HepG2 (cell line): ENCODE measurements around the gene ATP11A. TPM values are rescaled to one million over a fixed set of nuclear protein-coding genes. Genes with fewer than 3 reads are reported as not detected.

Experiments
- ATAC-seq: fragments of 200-7000 bp; cut with Tn5 transposase; 3 replicates; pipeline ENCODE4 v1.9.1; 2020; ENCODE audit warnings: mild to moderate bottlenecking, moderate library complexity
- BruUV-seq: library from RNA; stranded (reverse); fragments of 400-500 nt; replicated peaks from 2 replicates; lab custom pipeline; 2021; lab: Mats Ljungman, UMichigan
- CTCF ChIA-PET: fragments of 300-600 bp; formaldehyde crosslinking; extraction: SDS; loops from one replicate; lab custom pipeline; 2021; ENCODE audit warnings: low total read pairs, inconsistent platforms, low intra/inter-chr PET ratio; lab: Yijun Ruan, JAX
- POLR2A ChIA-PET: fragments of 350-600 bp; sonication (Branson Sonifier 250); formaldehyde crosslinking; loops from one replicate; lab custom pipeline; 2020; ENCODE audit warnings: antibody characterized with exemption, inconsistent platforms; lab: Yijun Ruan, JAX
- DNase-seq: peaks from one replicate; pipeline ENCODE4 v3.0.0-alpha.2; 2015; ENCODE audit warnings: low spot score
- FAIRE-seq: peaks from 3 replicates; lab custom pipeline; 2011; peaks lifted over from hg19 to GRCh38; lab: Jason Lieb, UNC
- H2AFZ ChIP-seq: one replicate; pipeline ENCODE4 v1.6.1; 2011; ENCODE audit warnings: low read length, inconsistent platforms
- H3K27ac ChIP-seq: fragments of 300-600 bp; 3 replicates; pipeline ENCODE4 v1.8.0; 2011; ENCODE audit warnings: mixed run types, mild to moderate bottlenecking, mixed read lengths, low read length, inconsistent platforms; ENCODE audit not compliant: insufficient read depth; ENCODE audit errors: extremely low read length
- H3K27me3 ChIP-seq, 2 experiments: fragments of 200-600 bp in 1 of 2; 2 replicates in 1 of 2; 3 replicates in 1 of 2; pipeline versions ENCODE4 v1.6.0 to v1.8.0; 2011; ENCODE audit warnings: low read length in 2 of 2, mild to moderate bottlenecking in 2 of 2, moderate library complexity in 2 of 2, inconsistent platforms in 1 of 2; ENCODE audit not compliant: insufficient read depth in 2 of 2, control insufficient read depth in 1 of 2
- H3K36me3 ChIP-seq, 2 experiments: fragments of 200-600 bp in 1 of 2; replicated peaks in 1 of 2; 2 replicates in 1 of 2; 3 replicates in 1 of 2; pipeline versions ENCODE4 v1.5.1 to v1.8.0; 2011; ENCODE audit warnings: low read length in 2 of 2, inconsistent platforms in 1 of 2; ENCODE audit not compliant: insufficient read depth in 2 of 2, control insufficient read depth in 1 of 2
- H3K4me1 ChIP-seq: 2 replicates; pipeline ENCODE4 v1.5.1; 2012; ENCODE audit warnings: low read length, inconsistent platforms; ENCODE audit not compliant: insufficient read depth
- H3K4me2 ChIP-seq: 2 replicates; pipeline ENCODE4 v1.6.0; 2011; ENCODE audit warnings: low read depth, low read length, inconsistent platforms
- H3K4me3 ChIP-seq, 3 experiments: fragments of 200-600 bp in 1 of 3; sonication (generic), shearing (Covaris generic) in 1 of 3; replicated peaks in 1 of 3; 2 replicates each; pipeline ENCODE4 v1.5.1; 2011 to 2016; ENCODE audit warnings: low read length in 3 of 3, inconsistent platforms in 2 of 3, low read depth in 2 of 3, mild to moderate bottlenecking in 2 of 3, control low read depth in 1 of 3, mixed read lengths in 1 of 3; ENCODE audit not compliant: insufficient read depth in 1 of 3
- H3K79me2 ChIP-seq: one replicate; pipeline ENCODE4 v1.6.1; 2011; ENCODE audit warnings: low read length, inconsistent platforms; ENCODE audit not compliant: insufficient read depth
- H3K9ac ChIP-seq: 2 replicates; pipeline ENCODE4 v1.6.0; 2011; ENCODE audit warnings: mild to moderate bottlenecking, low read depth, low read length, inconsistent platforms; ENCODE audit not compliant: insufficient read depth
- H3K9me3 ChIP-seq: 2 replicates; pipeline ENCODE4 v1.5.1; 2012; ENCODE audit warnings: mild to moderate bottlenecking, low read length
- H4K20me1 ChIP-seq: 2 replicates; pipeline ENCODE4 v1.6.0; 2011; ENCODE audit warnings: inconsistent platforms, mild to moderate bottlenecking, low read length, moderate library complexity; ENCODE audit not compliant: insufficient read depth
- ASH2L ChIP-seq: fragments of 300-600, 200-600 bp; sonication (generic); IDR thresholded peaks from 2 replicates; pipeline ENCODE4 v1.7.0; 2017; ENCODE audit warnings: low read depth, mild to moderate bottlenecking, moderate library complexity, mixed read lengths, low read length; ENCODE audit not compliant: insufficient read length
- MAZ ChIP-seq, 2 experiments: sonication (generic) in 1 of 2; formaldehyde crosslinking in 1 of 2; IDR thresholded peaks; 2 replicates each; pipeline versions ENCODE4 v1.5.0 to v1.6.1; 2012 to 2020; ENCODE audit warnings: low read depth in 2 of 2, mild to moderate bottlenecking in 2 of 2, borderline replicate concordance in 1 of 2, improper control_type of control experiment in 1 of 2, low read length in 1 of 2, missing genetic modification reagents in 1 of 2, moderate library complexity in 1 of 2
- NFIB ChIP-seq: sonication (generic); formaldehyde crosslinking; IDR thresholded peaks from 2 replicates; pipeline ENCODE4 v1.9.0; 2021; ENCODE audit warnings: missing genetic modification reagents, mild to moderate bottlenecking, borderline replicate concordance
- NFIC ChIP-seq: IDR thresholded peaks from 2 replicates; pipeline ENCODE4 v1.6.1; 2012; ENCODE audit warnings: mild to moderate bottlenecking, low read length, inconsistent platforms
- PRPF4 ChIP-seq: fragments of 200-400 bp; formaldehyde crosslinking; IDR thresholded peaks from 2 replicates; pipeline ENCODE4 v1.6.1; 2016; ENCODE audit warnings: low read length, low read depth; ENCODE audit not compliant: poor library complexity, severe bottlenecking
- RBM39 ChIP-seq: fragments of 200-400 bp; formaldehyde crosslinking; IDR thresholded peaks from one replicate; pipeline ENCODE4 v1.6.1; 2018; ENCODE audit warnings: antibody characterized with exemption, mild to moderate bottlenecking, low read depth, low read length; ENCODE audit not compliant: poor library complexity, severe bottlenecking
- REPIN1 ChIP-seq: sonication (generic); formaldehyde crosslinking; IDR thresholded peaks from 2 replicates; pipeline ENCODE4 v1.8.0; 2022; ENCODE audit warnings: missing genetic modification reagents, low read depth, mild to moderate bottlenecking, borderline replicate concordance
- ZFAT ChIP-seq: sonication (generic); formaldehyde crosslinking; conservative IDR thresholded peaks from 2 replicates; pipeline ENCODE4 v1.8.1; 2023; ENCODE audit warnings: missing genetic modification reagents, inconsistent platforms
- WGBS: methylation state at CpG from one replicate; pipeline ENCODE4 v1.1.6; 2017; ENCODE audit warnings: low lambda C conversion rate; 5-methylcytosine and 5-hydroxymethylcytosine counted together
- in situ Hi-C: cut with HindIII; loops from 2 replicates; pipeline ENCODE4 v1.10.0; 2017; ENCODE audit warnings: low pct_unique_long_range_greater_than_20kb; ENCODE audit not compliant: extremely low pct_ligation_motif_present
- intact Hi-C: fragments of 100-400 bp; cut with micrococcal nuclease; formaldehyde crosslinking; loops from one replicate; pipeline ENCODE4 v1.10.0; 2022; ENCODE audit not compliant: unreplicated experiment
- polyA plus RNA-seq, 8 experiments: library from polyadenylated mRNA; depleted of rRNA in 3 of 8; stranded (reverse) in 7 of 8; unstranded in 1 of 8; fragments of >200 nt; fragmentation: Illumina TruSeq in 4 of 8; extraction: Trizol in 4 of 8; gene quantifications; 2 replicates each; pipeline versions ENCODE4 v1.2.1 to v1.2.3, GENCODE V29; 2011 to 2016; ENCODE audit warnings: low read depth in 4 of 8, missing spikeins in 1 of 8, mixed read lengths in 1 of 8; ENCODE audit not compliant: insufficient read depth in 1 of 8
- total RNA-seq, 5 experiments: library from RNA; depleted of rRNA; stranded (reverse); fragments of >200 nt; fragmentation: Illumina TruSeq; extraction: Trizol; gene quantifications; 2 replicates each; pipeline ENCODE4 v1.2.3, GENCODE V29; 2016; ENCODE audit warnings: low read depth in 1 of 5
- TF ChIP-seq, protein P1 (sequence below): sonication (generic); formaldehyde crosslinking; IDR thresholded peaks from 2 replicates; pipeline ENCODE4 v1.4.0; 2020; ENCODE audit warnings: mild to moderate bottlenecking, low read depth, missing genetic modification reagents
- TF ChIP-seq, protein P2 (sequence below): sonication (generic); formaldehyde crosslinking; IDR thresholded peaks from 2 replicates; pipeline ENCODE4 v1.4.0; 2020; ENCODE audit warnings: mild to moderate bottlenecking, missing genetic modification reagents

The ATP11A gene
- total and polyA plus RNA-seq, 2 of the 13 experiments (the other 11 are each of a cell fraction or from before 2014, with no cell fraction given) = 18.4 to 20.1 TPM

DNA sequence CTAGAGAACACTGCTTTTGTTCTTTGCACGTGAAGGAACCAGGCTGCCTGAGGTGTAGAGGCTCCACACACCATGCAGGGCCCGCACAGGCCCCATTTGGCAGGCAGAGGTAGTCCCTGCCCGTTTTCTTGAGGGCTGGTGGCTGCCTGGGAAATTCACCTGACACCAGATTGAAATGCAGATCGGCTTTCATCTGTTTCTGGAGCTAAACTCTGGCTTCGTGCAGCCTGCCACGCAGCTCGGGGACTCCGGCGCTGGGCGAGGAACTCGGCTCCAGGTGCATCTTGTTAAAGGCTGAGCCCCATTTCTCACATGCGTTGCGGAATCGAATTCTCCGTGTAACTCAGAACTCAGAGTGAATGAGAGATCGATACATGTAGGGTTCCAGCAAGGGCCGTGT is 37.7 kb downstream of the ATP11A start:
- Histone ChIP-seq H3K9ac (no peak overlapping the region), H3K9me3 (no peaks in the 10 kb centered on the region), H4K20me1 (peaks cover 61% of the 10 kb centered on the region), H3K27me3 (no peaks in the 10 kb centered on the region), H3K79me2 (peaks cover 95% of the 10 kb centered on the region), H3K4me2 (no peak overlapping the region), H3K36me3 (peaks cover 10 to 26% of the 10 kb centered on the region in 2 experiments; a peak in 4 of 5 replicates), H3K27ac (no peak overlapping the region), H3K4me1 (peaks cover 60% of the 10 kb centered on the region), H3K4me3 (no peak overlapping the region)
- DNase-seq = no peak
- POLR2A ChIA-PET = no interaction called here
- intact Hi-C loops (no loop called here), in situ Hi-C loops (no loop called here)
- CTCF ChIA-PET = no interaction called here
- ATAC-seq = no peak
- no peak for FAIRE-seq
- TF ChIP-seq ZFAT = no peak
- TF ChIP-seq PRPF4 = no peak
- no peak for TF ChIP-seq REPIN1 (CRISPR knock-in tag)
- TF ChIP-seq RBM39 = no peak
- no peak for TF ChIP-seq NFIC
- TF ChIP-seq MAZ (IDR thresholded peaks at IDR 0.05; ENCODE audit: borderline replicate concordance, low read depth, low read length) = no peak
- no peak for TF ChIP-seq MAZ (CRISPR knock-in tag; IDR thresholded peaks at IDR 0.05; ENCODE audit: low read depth)
- no peak for TF ChIP-seq ASH2L
- TF ChIP-seq, protein P1, sequence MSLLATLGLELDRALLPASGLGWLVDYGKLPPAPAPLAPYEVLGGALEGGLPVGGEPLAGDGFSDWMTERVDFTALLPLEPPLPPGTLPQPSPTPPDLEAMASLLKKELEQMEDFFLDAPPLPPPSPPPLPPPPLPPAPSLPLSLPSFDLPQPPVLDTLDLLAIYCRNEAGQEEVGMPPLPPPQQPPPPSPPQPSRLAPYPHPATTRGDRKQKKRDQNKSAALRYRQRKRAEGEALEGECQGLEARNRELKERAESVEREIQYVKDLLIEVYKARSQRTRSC (CRISPR knock-in tag) = no peak
- TF ChIP-seq, protein P2, sequence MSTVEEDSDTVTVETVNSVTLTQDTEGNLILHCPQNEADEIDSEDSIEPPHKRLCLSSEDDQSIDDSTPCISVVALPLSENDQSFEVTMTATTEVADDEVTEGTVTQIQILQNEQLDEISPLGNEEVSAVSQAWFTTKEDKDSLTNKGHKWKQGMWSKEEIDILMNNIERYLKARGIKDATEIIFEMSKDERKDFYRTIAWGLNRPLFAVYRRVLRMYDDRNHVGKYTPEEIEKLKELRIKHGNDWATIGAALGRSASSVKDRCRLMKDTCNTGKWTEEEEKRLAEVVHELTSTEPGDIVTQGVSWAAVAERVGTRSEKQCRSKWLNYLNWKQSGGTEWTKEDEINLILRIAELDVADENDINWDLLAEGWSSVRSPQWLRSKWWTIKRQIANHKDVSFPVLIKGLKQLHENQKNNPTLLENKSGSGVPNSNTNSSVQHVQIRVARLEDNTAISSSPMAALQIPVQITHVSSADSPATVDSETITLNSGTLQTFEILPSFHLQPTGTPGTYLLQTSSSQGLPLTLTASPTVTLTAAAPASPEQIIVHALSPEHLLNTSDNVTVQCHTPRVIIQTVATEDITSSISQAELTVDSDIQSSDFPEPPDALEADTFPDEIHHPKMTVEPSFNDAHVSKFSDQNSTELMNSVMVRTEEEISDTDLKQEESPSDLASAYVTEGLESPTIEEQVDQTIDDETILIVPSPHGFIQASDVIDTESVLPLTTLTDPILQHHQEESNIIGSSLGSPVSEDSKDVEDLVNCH (CRISPR knock-in tag) = no peak
- TF ChIP-seq NFIB (CRISPR knock-in tag) = no peak
- TF ChIP-seq, all 625 proteins: peak for 0
- WGBS = 98% methylated on average over 11 of the region's 17 CpGs
- H2AFZ ChIP-seq = no peak overlapping the region
- no TSS peak for BruUV-seq
